GM18907 (cell line): ENCODE data around the gene SLC39A1.

Experiments
- ATAC-seq: cut with Tn5 transposase; IDR thresholded peaks from one replicate; pipeline ENCODE4 v1.9.1; 2021; ENCODE audit warnings: mild to moderate bottlenecking, moderate library complexity; ENCODE audit not compliant: unreplicated experiment

Gene SLC39A1

DNA sequence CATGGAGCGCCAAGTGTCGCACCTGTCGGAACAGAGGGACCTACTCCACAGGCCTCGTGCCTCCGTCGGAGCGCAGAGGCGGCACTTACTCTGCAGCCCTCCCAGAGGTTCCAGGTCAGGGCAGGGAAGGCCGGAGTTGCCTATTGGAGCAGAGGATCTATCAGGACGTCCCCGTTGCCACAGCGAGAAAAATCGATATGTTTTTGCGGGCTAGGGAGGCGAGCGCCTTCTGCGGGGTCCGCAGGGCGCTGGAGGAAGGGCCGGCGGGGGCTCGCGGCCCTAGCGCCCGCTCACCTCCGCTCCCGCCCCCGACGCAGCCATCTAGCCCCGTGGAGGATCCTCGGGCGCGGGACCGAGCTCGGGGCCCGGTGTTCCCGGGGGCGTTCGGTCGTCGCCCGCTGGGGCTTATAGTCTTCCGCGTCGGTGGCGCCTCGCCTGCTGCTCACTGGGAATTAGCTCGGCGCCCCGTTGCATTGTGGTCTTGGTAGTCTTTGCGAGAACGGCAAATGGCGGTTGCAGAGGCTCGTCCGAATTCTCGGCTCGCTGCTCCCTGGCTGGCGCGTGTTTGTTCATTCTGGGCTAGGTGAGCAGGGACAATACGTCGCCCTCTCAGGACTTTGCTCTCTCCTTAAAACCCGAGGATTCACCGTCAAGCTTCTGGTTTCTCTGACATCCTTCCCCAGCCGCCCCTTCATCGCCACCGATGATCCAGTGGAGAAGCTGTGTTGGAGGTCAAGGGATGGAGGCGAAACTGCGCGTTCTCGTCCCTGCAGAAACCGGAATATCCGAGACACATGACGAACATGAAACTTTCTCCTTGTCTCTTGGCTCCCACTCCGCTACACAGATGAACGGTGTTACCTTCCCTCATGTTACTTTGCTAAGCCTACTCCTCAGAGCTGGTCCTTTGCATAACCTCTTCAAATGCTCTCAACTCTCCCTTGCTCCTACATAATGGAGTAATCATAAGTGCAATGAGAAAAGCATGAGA lies 14.2 kb upstream of the SLC39A1 start, which contains the start of gene JTB:
Gene JTB (minus strand): TSS at position 425 of the 991 bp plus-strand sequence. CDS start 422 bp downstream, at position 3.
- peak; percentile 74 for ATAC-seq

DNA sequence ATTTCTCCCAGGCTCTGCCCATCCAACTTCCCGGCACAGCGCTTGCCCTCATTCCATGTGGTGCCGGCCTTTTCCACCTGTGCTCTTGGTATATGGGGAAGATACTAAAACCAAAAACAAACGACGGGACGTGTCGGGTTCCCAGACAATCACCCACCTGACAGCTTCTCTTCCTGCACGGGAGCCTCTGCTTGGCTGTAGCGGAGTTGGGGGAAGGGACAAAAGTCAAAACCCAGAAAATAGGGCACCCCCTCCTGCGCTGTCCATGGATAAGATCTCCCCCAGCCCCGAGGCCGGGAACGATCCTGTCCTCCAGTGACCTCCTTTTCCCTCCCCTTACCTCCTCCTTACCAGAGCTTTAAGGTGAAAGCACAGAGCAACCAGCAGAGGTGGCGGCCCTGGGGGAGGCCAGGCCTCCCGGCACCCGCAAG lies 13.5 kb upstream of the SLC39A1 start:
- no peak for ATAC-seq

DNA sequence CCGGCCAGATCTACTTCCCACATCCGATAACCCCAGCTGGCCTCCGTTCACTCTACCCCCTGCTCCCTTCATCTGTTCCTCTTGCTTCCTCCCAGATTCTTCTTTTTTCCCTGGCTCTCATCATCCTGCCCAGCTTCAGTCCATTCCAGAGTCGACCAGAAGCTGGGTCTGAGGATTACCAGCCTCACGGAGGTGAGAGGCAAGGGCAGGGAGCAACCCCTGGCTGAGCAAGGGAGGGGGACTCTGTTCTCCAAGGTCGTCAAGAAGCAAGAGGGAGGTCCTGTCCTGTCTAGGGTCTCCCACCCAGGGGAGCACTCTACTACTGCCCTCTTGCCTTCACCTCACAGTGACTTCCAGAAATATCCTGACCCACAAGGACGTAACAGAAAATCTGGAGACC lies 10.2 kb upstream of the SLC39A1 start:
- no peak for ATAC-seq

DNA sequence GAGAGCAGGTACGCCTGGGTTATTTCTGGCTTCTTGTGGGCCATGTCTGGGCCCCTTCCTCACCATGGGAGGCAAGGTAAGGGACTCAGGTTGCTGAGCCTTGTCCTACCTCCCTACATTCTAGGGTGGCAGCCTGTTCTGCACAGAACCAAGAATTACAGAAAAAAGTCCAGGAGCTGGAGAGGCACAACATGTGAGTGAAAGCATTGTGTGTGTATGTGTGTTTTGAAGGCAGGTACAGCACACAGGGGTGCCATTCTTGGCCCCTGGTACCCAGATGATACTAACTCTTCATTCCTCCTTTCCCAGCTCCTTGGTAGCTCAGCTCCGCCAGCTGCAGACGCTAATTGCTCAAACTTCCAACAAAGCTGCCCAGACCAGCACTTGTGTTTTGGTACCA lies 9.7 kb upstream of the SLC39A1 start:
- ATAC-seq = no peak

DNA sequence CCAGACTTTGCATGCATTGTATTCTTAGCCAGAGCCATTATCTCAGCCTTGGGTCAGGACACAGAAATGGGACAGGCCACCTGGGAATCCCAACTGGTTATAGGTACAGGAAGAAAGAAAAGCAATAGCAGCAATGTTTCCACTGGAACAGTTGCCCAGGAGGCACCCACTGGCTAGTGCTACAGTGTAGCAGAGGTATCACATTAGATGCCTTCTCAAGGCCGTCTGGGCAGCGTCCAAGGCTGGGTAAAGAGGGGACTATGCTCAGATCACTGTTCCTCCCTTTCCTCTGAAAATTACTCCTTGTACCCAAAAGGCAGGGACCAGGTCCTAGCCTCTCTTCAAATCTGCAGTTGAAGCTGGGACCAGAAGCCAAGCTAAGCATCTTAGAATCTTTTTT lies 7.0 kb upstream of the SLC39A1 start:
- no peak for ATAC-seq

DNA sequence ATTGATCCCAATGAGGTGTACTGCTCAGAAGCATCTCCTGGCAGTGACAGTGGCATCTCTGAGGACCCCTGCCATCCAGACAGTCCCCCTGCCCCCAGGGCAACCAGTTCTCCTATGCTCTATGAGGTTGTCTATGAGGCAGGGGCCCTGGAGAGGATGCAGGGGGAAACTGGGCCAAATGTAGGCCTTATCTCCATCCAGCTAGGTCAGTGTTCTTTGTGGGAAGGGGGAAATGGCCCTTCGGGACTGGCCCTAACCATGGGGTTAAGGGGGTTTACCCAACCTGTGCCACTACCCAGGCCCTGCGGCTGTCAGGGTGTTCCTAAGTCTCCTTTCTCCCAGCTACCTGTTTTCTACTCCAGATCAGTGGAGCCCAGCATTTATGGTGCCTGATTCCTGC lies 5.6 kb upstream of the SLC39A1 start:
- ATAC-seq = no peak

DNA sequence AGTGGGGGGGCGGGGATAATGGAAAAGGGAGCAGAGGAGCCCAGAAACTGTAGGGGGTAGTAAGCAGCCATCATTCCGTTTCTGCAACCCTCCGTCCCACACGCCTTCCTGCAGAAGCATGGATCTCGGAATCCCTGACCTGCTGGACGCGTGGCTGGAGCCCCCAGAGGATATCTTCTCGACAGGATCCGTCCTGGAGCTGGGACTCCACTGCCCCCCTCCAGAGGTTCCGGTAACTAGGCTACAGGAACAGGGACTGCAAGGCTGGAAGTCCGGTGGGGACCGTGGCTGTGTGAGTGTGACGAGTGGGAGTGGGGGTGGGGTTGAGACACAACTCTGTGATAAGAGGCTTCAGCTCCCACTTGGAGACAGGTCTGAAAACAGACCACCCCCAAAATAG lies 5.1 kb upstream of the SLC39A1 start:
- no peak for ATAC-seq

DNA sequence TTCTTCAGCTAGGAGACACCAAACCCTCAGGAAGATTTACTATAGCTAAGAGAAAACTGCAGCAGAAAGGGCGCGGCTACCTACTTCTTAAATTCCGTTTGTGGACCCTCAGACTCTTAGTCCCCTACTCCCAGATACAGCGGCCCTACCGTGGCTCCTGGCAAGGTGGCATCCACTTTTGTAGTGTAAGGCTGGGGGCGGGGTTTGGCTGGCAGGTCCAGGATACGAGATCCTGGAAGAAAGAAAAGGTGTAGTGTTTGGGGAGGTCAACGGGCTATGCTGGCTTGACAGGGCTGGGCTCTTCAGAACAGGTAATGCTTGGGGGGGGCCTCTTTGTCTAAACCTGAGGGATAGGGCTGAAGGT lies 4.6 kb upstream of the SLC39A1 start:
- no peak for ATAC-seq

DNA sequence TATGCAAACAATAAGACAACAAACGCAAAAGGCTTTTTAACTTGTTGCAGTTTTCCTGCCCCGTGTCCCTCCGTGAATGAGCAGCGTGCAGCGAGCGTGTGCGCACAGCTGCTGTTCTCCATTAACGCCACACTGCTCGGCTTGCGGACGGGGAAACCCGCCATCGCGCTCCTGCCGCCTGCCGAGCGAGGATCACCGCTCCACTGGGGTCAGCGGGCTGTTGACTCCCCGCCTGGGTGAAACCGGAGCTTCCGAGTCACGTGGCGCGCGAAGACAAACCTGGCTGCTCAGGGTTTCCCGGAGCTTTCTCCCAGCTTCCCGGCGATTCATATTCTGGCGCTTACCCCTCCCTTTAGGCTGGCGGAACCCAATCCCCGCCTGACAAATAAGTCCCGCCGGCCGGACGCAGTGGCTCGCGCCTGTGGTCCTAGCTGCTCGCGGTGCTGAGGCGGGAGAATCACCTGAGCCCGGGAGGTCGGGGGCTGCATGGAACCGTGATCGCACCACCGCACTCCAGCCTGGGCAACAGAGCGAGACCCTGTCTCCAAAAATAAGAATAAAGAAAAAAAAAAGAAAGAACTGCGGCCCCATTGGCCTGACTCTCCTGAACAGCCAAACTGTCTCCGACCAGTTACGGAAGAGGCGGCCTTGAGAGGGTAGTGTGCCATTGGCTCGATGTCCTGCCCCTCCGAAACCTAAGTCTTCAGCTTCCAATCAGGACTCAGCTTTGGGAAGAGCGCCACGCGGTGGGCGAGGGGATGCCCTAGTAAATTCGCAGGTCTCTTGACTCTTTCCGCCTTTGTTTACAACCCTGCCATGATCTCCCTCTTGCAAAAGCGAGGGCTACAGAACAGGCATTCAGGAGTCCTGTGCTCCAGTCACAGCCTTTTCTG lies 4.0 kb upstream of the SLC39A1 start, which contains the start of gene CREB3L4:
Gene CREB3L4 (plus strand): TSS at position 796 of the 893 bp plus-strand sequence. CDS start 624 bp downstream, outside the sequence.
- ATAC-seq = peak; percentile 73

DNA sequence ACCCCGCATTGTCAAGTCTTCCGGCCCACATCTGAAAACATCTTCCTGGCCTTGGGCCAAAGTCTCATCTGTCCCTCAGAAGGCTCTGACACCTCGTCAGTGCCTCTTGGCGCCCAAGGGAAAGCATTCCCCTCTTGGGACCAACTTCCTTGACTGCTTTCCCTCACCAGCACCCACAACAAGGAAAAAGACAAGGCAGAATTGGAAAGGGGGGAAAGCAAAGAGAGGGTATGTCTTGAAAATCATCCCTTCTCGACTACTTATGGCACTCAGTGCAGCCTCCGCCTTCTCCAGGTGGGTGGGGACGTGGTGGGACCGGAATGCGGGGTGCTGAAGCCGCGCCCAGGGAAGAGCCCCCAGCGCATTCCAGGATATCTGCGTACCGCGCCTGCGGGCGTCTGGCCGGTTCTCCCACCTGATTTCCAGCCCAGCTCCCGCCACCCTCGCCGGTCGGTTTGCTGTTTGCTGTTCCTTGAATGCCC lies 554 bp upstream of the SLC39A1 start:
- peak; percentile 2 for ATAC-seq

DNA sequence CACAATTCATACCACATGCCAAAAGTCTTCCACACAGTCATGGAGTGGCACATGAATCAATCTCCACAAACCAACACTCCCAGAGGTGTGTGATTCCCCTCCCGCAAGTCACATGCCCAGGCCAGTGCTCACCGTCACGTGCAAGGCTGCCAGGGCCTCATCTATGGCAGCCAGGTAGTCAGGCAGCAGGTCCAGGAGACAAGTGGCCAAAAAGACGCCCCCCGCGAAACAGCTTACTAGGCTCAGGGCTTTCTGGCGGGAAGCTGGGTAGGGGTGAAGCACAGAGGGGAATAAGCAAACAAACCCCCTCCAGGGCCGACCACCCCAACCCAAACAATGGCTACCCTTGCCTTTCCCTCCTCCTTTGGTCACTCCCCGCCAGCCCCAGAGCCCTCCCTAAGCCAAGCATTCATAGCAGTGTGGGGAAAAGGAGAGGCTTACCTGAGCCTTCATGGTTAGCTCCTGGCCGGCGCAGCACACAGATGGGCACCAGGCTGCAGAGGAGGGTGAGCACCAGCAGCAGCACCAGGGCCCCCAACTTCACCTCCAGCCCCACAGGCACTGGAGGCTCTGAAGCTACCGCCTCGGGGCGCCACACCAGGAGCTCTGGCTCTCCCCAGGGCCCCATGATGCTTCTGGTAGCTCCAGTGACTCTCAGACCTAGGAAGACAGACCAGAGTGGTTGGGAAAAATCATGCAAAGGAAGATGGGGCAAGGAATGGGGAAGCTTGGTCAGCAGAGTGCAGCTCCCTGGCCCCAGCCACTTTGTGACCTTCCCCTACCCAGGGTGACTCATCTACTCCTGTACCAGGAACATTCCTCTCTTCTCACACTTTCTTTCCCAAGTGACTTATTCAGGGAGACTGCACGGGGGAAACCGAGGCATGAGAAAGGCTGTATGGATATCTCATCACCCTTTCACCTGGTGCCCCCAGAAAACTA lies 978 bp downstream of the SLC39A1 start:
- no peak for ATAC-seq

DNA sequence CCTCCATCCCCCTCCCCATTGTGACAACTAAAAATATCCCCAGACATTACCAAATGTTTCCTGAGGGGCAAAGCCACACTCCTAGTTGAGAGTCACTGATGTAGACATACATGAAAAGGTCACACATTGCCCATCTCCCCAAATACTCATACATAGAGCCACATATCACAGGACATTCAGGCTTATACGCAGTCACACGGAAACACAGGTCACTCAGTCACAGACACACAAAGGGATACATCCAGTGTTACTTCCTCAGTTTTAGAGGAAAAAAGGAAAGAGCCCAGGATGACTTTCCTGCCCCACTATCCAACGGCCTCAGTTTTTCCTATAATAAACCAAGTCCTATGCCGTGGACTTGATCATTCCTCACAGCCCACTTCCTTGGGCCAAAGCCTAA lies 1.9 kb downstream of the SLC39A1 start:
- ATAC-seq = no peak

DNA sequence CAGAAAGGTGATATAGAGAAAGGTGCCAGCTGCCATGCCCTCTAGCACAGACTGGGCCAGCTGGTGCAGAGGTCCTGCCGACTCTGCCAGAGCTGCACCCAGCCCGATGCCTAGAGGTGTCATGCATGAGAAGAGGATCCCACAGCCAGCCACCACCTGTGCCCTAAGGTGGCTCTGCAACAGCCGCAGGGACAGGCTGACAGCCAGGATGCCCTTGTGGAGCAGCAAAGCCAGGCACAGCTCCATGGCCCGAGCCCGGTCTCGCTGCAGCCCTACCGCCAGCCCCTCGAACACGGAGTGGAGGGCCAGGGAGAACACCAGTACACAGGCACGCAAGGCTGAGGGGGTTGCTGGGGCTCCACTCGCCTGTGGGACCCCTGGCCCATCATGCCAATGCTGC lies 3.1 kb downstream of the SLC39A1 start:
- ATAC-seq = no peak

DNA sequence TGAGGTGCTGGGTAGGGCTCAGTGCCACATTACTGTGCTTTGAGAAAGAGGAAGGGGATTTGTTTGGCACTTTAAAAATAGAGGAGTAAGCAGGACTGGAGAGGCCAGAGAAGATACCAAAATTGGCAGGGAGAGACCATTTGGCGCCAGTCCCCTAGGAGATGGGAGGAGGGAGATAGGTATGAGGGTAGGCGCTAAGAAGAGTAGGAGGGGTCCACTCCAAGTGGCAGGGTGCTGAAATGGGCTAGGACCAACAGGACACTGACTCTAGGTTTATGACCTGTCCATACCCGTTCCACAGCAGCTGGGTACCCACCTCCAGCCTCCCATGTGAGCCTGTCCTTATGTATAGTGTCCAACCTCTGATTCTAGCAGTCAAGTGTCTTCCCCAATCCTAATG lies 3.9 kb downstream of the SLC39A1 start:
- ATAC-seq = no peak

DNA sequence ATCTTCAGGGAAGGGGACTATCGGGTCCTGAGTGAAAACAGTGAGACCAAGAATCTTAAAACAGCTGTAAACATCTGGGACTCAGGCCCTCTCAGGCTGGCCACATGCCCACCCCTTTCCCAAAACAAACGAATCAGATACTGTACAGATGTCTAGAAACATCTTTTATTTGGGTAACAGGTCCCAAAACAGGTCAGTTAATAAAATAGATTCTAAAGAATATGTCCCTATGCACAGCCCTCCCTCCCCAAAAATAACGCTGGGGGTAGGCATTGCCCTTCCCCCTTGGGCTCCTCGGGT lies 4.4 kb downstream of the SLC39A1 start:
- ATAC-seq = peak; percentile 3

DNA sequence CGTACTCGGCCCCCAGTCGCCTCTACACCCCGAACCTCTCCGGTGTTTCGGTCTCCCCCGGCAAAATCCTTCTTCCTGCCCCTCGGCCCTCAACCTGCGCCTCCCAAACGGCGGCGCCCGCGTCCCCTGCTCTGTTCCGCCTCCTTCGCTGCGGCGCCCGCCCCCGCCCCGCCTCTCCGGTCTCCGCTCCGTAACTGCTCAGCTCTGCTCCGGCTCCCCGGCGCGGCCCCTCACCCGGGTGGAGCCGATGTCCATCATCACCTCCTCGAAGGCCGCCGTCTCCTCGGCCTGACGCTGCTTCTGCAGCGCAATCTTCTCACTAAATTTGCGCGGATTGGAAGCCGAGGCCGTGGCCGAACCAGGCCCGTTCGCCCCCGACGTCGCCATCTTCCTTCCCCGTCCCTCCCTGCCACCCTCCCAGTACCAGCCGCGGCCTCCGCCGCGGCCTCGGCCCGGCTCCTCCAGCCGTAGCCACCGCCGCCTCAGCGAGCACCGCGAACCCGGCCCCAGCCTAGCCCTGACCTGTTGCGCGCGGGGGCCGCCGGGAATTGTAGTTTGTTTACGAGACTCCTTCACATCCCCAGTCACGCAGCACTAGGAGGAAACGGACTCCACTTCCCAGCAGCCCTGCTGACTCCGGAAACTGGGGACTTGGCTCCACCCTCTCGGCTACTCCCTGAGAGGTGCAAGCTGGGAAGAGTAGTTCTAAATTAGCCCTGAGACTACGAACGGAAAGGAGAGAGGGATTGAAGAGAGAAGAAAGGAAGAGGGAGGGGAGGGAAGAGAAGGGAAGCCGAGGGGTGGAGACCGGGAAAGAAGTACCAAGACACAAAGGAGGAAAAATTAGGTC lies 5.0 kb downstream of the SLC39A1 start, which contains the start of gene CRTC2:
Gene CRTC2 (minus strand): TSS at position 502 of the 850 bp plus-strand sequence. CDS start 115 bp downstream, at position 387.
- peak; percentile 81 for ATAC-seq

DNA sequence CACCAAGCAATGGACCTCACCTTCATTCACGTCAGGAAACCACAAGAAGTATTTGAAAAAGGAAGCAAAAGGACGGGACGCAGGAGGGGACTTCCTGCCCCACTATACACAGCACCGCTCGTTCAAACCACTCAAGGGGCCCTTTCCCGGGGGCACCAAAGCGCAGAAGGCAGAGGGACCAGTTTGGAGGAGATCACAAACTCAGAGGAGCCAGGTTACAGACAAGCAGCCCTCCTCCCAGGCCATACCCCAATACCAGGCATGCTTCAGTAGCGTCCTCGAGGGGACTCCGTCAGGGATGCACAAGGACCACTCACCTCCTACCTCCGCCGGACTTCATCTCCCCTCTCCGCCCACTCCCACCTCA lies 5.6 kb downstream of the SLC39A1 start:
- ATAC-seq = peak; percentile 12

DNA sequence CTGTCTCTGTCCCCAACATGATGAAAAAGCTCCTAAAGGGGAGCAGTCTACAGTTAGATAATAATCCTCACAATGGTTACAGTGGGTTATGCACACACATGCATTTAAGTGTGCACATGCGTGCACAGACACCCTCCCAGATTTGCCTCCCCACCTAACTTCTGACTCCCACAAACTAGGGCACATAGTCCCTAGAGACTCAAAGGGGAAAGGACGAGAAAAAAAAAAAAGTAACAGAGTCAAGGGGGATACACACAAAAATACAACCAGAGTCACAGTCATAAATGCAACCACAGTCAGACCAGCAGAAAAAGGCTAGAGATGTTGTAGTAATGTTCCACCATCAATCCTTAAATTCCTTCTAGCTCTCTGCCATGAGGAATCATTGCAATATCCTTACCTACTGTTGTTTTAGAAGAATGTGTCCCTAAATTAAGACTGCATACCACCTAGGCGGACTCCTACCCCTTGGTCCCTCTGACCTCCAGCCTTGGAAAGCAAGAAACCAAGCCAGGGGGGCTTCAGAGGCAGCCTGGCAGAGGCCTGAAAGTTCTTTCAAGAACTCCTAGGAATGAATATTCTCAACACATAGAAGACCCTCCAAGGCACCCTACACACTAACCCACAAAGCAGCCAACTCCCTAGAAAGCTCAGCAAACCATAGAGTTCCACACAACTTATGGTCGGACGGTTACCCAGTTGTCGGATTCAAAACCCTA lies 6.2 kb downstream of the SLC39A1 start:
- no peak for ATAC-seq

DNA sequence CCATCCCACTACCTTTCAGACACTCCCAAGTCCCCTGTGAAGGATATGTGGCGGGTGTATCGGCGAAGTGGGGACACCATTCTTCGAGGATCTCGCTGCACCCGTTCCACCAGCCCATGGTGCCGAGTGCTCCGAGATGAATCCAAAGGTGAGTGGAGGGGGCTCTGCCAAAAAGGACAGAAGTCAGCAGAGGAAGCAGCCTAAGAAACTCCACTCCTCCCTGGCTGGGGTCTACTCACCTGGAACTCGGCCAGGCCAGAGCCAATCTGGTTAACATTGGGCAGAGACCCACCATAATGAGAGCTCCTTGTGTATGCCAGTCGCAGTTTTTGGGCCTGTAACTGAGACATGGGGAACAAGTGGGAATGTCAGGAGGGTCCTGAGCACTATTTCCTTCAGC lies 8.5 kb downstream of the SLC39A1 start:
- ATAC-seq = no peak
